Measurements from ENCODE around the gene GDF2.

GRCh38 chr10:47309408-47310089, 12.7 kb upstream of the GDF2 start:
- TF ChIP-seq GATA3 (IDR thresholded peaks at IDR 0.05; ENCODE audit: low read depth, low read length) (no peak), GATA2 (IDR thresholded peaks at IDR 0.05; ENCODE audit: low read depth, low read length) (no peak)

Measured in SH-SY5Y (cell line).